CD4-positive, alpha-beta T cell treated with Interleukin-21 for 1 hour (primary cell): ENCODE results near the gene SORCS2.

ENCODE experiments used
- DNase-seq: peaks from one replicate; pipeline ENCODE4 v3.0.0-alpha.2; 2020

The SORCS2 gene

GRCh38 chr4:7519638-7520376 is 327.5 kb downstream of the SORCS2 start:
- DNase-seq, result no peak

- DNase-seq, result no peak
Observed at GRCh38 chr4:7521666-7522065, 329.3 kb downstream of the SORCS2 start.

- no peak for DNase-seq
Observed at GRCh38 chr4:7522452-7523220, 330.3 kb downstream of the SORCS2 start.

- no peak for DNase-seq
Observed at GRCh38 chr4:7523526-7523925, 331.2 kb downstream of the SORCS2 start.

DNA sequence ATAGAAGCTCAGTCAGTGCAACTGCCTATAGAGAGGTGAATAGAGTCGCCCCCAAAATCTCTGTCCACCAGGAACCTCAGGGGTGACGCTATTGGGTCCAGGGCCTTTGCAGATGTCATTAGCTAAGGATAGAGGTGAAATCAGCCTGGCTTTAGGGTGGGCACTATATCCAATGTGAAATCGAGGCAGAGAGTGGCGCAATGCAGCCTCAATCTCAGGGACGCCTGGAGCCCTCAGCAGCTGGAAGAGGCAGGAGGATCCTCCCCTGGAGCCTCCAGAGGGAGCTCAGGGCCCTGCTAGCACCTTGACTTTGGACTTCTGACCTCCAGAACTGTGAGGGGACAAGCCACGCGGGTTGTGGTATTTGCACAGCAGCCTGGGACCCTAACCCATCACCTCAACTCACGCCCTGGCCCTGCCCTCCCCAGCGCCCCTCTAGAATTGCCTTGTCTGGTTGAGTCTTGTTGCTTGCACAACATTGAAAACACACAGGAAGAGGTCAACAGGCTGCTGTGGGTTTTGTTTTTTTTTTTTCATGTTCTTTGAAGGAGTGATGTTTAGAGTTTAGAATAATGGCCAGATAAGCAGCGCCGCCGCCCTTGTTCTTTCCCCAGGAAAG is 331.8 kb downstream of the SORCS2 start:
- DNase-seq, result no peak

- DNase-seq, result no peak
Observed at GRCh38 chr4:7524843-7525242, 332.5 kb downstream of the SORCS2 start.

- DNase-seq, result no peak
Observed at GRCh38 chr4:7526491-7526890, 334.2 kb downstream of the SORCS2 start.

- DNase-seq, result no peak
Observed at GRCh38 chr4:7526929-7527535, 334.7 kb downstream of the SORCS2 start.

DNA sequence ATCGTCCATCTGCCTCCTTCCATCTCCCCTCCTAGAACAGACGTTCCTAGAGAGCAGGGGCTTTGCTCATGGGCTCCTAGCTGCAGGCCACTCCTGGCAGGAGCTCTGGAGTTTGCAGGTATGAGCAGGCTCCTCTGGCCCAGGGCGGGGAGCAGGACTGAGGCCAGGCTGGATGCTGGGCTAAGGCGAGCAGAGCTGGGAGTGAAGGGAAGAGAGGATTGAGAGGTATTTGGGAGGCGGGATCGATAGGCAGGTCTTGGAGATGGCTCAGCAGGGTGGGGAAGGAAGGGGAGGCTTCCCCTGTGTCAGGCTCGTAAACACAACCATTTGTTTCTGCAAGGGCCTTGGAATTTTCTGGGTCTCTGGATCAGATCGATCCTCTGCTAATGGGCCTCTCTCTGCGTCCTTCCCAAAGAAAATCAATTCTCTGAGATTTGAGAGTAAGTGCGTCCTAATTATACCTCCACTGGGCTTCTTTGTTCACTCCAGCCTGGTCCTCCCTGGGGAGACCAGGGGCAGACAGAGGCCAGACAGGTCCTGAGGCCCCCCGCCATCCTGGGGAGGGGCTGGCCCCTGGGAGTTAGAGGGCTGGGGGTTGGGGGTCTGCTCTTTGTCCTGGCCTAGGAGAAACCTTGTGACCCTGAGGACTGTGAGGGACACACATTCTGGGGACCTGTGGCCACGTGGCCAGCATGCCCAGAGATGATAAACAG is 337.2 kb downstream of the SORCS2 start:
- DNase-seq, result no peak

DNA sequence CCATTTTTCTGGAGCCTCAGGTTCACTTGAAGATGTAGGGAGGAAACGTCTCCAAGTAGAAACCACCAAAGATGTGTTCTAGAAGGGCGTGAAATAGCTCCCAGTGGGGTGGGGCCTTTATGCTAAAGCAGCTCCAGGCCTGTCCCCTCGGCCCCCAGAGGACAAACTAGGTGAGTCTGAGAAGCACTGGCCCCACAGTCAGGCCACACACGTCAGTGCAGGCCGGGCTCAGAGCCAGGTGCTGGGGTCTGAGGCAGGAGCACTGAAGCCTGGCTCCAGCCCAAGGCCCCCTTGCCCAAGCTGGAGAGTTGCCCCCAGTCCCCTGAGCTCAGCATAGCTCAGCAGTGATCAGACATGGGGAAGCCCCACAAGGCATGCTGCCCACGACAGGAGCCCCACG is 337.7 kb downstream of the SORCS2 start:
- DNase-seq, result no peak

DNA sequence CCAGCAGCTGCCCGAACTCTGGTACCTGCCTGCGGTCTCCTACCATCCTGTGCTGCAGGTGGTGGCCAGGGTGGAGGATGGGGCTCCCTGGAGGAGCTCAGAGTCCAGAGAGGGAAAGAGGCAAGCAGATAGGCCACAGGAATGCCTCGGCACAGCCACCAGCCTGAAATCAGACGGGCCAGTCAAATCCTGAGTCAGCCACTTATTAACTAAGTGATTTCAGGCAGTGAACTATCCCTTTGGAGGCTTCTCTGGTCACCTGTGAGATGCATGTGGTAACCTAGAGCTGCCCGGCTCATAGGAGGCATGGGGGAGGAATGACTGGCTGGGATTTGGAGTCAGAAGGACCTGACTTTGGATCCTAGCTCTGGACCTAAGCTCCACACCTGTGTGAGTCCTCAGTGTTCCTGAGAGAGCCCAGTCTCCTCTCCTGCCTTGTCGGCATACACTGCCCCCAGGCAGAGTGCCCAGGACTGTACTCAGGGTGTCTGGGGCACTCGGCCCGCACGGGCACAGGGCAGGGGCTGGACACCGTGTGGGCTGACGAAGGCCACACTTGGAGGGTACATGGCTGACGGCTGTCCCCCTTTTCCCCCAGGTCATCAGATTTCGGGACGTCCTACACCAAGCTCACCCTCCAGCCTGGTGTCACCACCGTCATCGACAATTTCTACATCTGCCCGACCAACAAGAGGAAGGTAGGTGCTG is 338.7 kb downstream of the SORCS2 start:
- no peak for DNase-seq

DNA sequence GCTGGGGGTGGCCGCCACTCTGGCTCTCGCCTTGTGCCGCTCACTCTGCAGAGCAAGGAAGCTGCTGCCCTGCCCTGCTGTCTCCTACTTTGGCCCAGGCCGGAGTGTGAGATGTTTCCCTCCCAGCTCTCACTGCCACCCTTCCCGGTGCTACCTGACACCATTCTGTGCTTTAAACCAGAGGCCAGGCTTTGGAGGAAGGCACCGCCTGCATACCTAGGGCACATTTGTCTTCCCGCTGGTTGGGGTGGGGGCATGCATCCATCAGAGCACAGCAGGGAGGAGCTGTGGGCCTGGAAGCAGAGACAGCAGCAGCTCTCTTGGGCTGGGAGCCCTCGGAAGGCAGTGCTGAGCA is 339.3 kb downstream of the SORCS2 start:
- DNase-seq, result no peak

DNA sequence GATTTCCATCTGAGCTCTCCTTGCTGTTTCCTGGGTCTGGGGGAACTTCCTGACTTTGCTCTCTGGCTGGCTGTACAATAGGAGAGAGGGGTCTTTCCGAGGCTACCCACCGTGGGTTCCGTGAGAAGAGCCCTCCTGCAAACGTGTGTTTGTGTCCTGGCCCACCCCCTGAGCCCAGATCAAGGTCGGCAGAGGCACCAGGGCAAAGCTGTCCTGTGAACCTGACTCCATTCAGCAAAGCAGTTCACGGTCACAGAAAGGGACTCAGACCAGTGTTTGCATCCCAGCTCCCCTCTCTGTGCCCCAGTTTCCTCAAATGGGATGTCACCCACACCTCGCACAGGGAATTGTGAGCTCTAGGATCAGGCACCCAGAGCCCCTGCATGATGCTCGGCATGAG is 339.7 kb downstream of the SORCS2 start:
- no peak for DNase-seq

- no peak for DNase-seq
Observed at GRCh38 chr4:7533267-7533666, 340.9 kb downstream of the SORCS2 start.

GRCh38 chr4:7535094-7535493 is 342.8 kb downstream of the SORCS2 start:
- no peak for DNase-seq

- no peak for DNase-seq
Observed at GRCh38 chr4:7535619-7536018, 343.3 kb downstream of the SORCS2 start.

DNA sequence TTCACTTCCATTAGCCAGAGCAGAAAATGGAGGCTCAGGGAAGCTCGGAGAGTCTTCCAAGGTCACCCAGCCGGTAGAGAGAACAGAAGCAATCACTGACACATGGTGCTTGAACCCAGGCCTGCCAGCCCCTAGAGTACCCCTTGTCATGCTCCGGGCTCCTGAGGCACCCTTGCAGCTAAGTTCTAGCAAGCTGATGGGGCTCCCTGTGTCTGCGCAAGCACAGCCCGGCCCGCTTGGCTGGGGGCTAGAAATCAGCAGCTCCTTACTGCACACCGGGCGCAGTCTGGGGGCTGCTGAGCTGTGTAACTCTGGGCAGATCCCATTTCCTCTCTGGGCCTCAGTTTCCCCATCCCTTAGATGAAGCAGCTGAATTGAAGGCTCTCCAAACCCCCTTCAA is 344.5 kb downstream of the SORCS2 start:
- DNase-seq, result no peak

GRCh38 chr4:7537853-7538400 is 345.6 kb downstream of the SORCS2 start:
- no peak for DNase-seq

DNA sequence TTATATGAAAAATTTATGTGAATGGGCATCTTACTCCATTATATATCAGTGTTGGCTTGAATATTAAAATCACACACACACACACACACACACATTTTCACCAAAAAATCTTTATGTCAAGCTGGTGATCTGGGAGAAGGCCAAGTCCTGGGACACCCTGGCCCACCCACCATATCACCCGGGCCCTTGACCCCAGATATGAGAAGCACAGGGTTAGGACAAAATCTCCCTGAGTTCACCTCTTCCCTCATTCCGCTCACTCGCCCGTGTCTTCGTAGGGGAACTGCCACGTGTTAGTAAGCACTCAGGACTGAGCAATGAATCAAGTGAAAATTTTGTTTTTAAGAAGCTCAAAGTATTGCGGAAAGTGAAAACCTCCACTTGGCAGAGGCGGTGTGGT is 346.2 kb downstream of the SORCS2 start:
- no peak for DNase-seq

- DNase-seq, result no peak
Observed at GRCh38 chr4:7539186-7539585, 346.8 kb downstream of the SORCS2 start.

DNA sequence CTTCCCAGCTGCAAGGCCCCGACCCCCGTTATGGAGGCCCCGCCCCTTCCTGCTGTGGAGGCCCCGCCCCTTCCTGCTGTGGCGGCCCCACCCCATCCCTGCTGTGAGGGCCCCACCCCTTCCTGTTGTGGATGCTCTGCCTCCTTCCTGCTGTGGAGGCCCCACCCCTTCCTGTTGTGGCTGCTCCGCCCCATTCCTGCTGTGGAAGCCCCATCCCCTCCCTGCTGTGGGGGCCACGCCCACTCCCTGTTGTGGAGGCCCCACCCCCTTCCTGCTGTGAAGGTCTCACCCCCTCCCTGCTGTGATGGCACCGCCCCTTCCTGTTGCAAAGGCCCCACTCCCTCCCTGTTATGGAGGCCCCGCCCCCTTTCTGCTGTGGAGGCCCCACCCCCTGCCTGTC is 347.3 kb downstream of the SORCS2 start:
- DNase-seq, result peak; percentile 78

DNA sequence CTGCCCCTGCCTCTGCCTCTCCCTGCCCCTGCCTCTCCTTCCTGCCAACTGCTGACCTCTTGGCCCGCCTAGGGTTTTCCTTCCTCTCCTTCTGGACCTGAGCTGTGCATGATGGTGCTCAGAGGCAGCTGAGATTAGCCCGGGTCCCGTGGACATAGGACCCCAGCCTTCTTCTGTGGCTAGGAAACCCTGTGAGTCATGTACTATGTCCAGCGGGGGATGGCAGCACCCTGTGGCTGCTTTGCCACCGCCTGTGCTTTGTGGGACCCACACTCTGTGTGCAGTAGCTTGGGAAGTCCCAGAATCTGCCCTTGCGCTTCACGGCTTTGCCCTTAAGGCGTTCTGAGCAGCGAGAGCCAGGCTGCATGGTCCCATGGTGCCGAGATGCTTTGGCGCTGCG is 347.9 kb downstream of the SORCS2 start:
- no peak for DNase-seq
